Pulmonary artery endothelial cell (primary cell): Measurements from ENCODE around the gene RNF31. TPM values are rescaled to one million over a fixed set of nuclear protein-coding genes. Genes with fewer than 3 reads are reported as not detected.
A peak's percentile ranks its signal among the peaks of the same experiment; 100 is the strongest.

ENCODE experiments used
- DNase-seq: peaks from one replicate; pipeline ENCODE4 v3.0.0-alpha.2; 2011; ENCODE audit warnings: low read depth, low spot score
- total RNA-seq: library from RNA; depleted of rRNA; stranded (reverse); fragments of >200 nt; gene quantifications from 2 replicates; pipeline ENCODE4 v1.2.3, GENCODE V29; 2014

RNF31 gene
- total RNA-seq, 1 donor from 2014 or later: 34.1 TPM

DNA sequence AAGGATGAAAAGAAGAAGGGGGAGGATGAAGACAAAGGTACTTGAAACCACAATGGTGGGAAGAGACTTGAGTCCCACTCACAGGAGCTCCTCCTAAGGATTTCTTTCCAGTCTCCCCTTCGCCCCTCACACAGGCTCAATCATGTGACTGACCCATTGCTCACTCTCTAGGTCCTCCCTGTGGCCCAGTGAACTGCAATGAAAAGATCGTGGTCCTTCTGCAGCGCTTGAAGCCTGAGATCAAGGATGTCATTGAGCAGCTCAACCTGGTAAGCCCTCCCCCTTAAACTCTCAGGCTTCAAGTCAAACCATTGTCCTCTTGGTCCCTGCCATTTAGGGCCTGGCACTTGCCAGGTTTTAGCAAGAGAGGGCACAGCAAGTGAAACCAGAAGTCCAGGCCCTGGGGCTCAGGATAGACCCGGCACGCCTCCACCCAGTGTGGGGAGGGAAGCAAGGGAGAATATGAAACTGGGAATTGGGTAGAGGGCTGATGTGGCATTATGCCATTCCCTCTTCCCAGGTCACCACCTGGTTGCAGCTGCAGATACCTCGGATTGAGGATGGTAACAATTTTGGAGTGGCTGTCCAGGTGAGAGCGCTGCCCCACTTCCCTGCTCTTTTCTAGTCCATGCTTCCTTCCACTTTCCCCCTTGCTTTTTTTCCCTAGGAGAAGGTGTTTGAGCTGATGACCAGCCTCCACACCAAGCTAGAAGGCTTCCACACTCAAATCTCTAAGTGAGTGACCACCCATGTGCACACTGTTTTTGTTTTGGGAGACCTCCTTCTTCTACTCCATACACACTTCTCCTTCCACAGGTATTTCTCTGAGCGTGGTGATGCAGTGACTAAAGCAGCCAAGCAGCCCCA, 9.5 kb upstream of the RNF31 start:
- DNase-seq: no peak

DNA sequence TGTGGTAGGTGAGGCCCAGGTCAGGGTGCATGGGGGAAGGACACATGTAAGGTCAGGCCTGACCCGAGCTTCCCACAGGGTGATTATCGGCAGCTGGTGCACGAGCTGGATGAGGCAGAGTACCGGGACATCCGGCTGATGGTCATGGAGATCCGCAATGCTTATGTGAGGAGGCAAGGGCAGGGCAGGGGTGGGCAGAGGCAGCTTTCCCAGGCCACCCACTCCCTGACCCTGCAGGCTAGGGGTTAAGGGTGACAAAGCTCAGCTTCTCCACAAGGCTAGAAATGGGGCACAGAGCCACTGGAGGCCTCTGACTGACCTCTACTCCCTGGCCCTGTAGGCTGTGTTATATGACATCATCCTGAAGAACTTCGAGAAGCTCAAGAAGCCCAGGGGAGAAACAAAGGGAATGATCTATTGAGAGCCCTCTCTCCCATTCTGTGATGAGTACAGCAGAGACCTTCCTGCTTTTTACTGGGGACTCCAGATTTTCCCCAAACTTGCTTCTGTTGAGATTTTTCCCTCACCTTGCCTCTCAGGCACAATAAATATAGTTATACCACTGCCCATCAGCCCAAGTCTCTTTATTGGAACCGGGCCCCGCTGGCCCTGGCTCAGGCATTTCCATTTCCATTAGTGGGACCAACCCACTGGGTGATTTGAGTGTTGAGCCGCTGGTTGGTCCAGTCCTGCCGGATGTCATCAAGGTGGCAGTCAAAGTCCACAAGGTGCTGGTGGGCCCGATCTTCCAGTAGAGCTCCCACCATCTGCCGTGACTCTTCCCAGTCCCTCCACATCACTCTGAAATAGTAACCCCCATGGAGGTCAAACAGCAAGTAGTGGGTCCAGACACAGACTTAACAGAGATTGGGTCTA, 8.7 kb upstream of the RNF31 start:
- no peak for DNase-seq

- no peak for DNase-seq
Observed at GRCh38 chr14:24139272-24139934, 7.9 kb upstream of the RNF31 start.

GRCh38 chr14:24141097-24141880, 6.0 kb upstream of the RNF31 start, which contains the start of gene EMC9:
TSS of gene EMC9 (minus strand) at chr14:24141591. CDS start at chr14:24141304, 287 bp downstream.
- peak; percentile 95 for DNase-seq

- DNase-seq: no peak
Observed at GRCh38 chr14:24143511-24143910, 3.8 kb upstream of the RNF31 start.

- no peak for DNase-seq
Observed at GRCh38 chr14:24144451-24144850, 2.8 kb upstream of the RNF31 start.

DNA sequence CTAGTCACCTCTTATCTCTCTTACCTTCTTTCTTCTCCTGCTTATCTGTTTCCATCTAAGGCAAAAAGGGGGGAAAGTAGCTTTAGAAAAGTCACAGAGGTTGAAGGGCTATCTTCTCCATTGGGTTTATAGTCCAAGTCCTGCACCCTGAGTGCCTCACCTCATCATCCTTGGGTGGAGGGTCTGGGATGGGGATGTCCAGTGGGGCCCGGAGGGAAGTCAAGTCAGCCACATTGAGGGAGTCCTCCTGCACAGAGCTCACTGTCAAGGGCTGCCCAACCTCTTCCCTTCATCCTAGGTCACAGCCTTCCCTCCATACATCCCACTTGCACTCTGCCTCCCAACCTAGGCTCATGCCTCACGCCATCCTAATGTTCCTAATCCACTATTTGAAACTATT, 2.1 kb upstream of the RNF31 start:
- no peak for DNase-seq

DNA sequence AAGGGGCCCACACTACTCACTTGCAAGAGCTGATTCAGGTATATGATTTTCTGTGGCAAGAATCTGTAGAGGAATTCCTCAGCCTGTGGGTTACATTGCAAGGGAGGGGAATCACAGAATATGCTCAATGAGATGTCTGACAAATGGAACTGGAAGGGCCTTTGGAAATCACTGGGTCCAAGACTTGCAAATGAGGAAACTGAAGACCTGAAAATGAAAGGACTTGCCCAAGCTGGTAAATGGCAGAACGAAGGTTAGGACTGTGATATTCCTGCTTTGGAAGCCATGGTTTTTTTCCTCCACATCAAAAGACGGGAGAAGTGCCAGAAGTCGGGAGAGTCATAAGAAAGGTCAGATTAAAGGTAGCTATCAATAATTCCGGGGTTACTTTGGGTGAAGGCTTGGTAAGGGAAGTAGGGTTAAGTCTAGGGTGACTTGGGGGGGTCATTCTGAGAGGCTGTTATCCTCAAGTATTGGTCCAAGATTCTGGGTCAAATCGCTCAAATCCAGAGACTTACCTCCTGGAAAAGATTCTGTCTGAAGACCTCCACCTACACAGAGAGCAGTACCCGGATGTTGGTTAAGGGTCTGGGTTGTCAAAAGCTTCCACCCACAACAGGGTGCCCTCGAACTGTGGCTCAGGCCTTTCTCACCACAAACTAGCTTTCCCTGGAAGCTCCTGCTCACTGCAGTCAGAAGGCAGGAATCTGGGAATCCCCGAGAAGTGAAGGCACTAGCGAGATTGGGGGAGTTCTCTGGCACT, 1.4 kb upstream of the RNF31 start:
- no peak for DNase-seq

- peak; percentile 94 for DNase-seq
Observed at GRCh38 chr14:24146453-24146977, 783 bp upstream of the RNF31 start, which contains the start of gene PSME2. TSS of gene PSME2 (minus strand) at chr14:24146610. CDS start at chr14:24146581, 29 bp downstream.

DNA sequence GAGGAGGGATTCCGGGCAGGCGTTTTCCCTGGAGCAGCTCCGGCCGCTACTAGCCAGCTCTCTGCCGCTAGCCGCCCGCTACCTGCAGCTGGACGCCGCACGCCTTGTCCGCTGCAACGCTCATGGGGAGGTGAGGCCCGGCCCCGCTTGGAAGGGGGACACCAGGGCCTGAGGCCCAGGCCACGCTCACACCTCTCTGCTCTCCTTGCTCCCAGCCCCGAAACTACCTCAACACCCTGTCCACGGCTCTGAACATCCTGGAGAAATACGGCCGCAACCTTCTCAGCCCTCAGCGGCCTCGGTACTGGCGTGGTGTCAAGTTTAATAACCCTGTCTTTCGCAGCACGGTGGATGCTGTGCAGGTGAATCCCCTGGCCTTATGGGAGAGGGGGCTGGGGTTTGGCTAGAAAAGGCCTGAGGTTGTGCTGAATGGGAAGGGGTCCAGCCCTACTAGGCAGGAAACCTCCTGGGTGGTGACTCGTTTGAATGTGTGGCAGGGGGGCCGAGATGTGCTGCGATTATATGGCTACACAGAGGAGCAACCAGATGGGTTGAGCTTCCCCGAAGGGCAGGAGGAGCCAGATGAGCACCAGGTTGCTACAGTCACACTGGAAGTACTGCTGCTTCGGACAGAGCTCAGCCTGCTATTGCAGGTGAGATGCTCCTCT, 597 bp downstream of the RNF31 start:
- no peak for DNase-seq

DNA sequence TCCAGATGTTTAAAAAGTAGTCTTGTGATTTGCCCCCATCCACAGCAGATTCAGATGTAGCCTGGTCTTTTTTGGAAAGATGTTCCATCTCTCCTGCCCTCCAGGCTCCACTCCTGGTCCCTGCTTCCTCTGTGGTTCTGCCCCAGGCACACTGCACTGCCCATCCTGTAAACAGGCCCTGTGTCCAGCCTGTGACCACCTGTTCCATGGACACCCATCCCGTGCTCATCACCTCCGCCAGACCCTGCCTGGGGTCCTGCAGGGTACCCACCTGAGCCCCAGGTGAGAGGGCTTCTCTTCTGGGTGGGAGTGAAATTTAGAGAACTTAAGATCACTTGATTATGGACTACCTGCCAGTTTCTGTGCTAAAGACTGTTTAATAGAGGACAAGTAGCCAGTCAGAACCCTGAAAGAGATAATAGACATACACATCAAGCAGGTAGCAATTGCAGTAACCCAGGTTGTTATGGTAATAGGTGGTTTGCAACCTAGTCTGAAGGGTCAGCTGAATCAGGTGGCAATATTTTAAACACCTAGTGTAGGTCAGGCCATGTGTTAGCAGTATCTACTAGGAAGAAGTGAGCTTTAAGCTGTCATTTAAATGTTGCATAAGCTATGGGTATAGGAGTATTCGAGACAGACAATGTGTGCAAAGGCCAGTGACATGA, 2.1 kb downstream of the RNF31 start:
- no peak for DNase-seq

DNA sequence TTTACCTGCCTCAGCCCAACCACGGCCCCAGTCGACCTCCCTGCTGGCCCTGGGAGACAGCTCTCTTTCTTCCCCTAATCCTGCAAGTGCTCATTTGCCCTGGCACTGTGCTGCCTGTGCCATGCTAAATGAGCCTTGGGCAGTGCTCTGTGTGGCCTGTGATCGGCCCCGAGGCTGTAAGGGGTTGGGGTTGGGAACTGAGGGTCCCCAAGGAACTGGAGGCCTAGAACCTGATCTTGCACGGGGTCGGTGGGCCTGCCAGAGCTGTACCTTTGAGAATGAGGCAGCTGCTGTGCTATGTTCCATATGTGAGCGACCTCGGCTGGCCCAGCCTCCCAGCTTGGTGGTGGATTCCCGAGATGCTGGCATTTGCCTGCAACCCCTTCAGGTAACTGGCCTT, 2.8 kb downstream of the RNF31 start:
- no peak for DNase-seq

DNA sequence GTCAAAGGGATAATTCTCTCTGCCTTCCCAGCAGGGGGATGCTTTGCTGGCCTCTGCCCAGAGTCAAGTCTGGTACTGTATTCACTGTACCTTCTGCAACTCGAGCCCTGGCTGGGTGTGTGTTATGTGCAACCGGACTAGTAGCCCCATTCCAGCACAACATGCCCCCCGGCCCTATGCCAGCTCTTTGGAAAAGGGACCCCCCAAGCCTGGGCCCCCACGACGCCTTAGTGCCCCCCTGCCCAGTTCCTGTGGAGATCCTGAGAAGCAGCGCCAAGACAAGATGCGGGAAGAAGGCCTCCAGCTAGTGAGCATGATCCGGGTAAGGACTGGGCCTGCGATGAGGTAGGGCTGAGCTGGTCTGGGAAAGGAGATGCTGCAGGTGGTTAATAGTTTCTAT, 3.3 kb downstream of the RNF31 start:
- no peak for DNase-seq

GRCh38 chr14:24150993-24151392, 3.7 kb downstream of the RNF31 start:
- DNase-seq: no peak

- DNase-seq: no peak
Observed at GRCh38 chr14:24151404-24152080, 4.2 kb downstream of the RNF31 start.

GRCh38 chr14:24155100-24155499, 7.8 kb downstream of the RNF31 start:
- no peak for DNase-seq

- no peak for DNase-seq
Observed at GRCh38 chr14:24156840-24157239, 9.5 kb downstream of the RNF31 start.

DNA sequence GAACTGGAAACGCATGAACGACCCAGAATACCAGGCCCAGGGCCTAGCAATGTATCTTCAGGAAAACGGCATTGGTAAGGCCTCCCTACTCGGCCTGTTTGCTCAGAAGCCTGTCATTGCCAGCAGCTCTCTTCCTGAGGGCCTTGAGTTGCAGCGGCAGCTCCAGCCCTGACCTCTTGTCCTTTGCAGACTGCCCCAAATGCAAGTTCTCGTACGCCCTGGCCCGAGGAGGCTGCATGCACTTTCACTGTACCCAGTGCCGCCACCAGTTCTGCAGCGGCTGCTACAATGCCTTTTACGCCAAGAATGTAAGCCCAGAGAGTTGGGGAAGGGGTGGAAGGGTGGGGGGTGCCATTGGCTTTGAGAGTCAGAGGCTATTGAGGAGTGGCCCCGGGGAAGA, 10.0 kb downstream of the RNF31 start:
- no peak for DNase-seq
